ENCODE measurements around the gene TMEM232.
A peak's percentile ranks its signal among the peaks of the same experiment; 100 is the strongest.
"Not testable (repeated sequence)": the region's sequence is repeated elsewhere in the genome, so short reads cannot be mapped to it uniquely, and the experiment has no call there.

The TMEM232 gene

DNA sequence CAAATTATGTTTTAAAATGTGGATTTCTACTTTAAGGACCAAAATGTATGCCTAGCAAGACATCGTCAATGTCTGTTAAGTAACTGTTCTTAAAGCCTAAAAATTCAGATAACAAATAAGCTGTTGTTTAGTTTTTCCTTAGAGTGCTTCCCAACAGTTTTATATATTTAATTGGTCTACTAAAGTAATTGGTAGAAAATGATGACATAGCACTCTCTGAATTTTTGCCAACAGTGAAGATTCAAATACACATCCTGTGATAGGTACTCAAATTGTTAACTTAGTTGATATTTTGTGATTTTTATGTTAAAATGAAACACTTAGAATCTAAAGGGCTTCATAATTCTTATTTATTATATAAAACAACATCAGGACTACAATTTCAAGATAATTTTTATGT, 107.5 kb downstream of the TMEM232 start:
- no peak for DNase-seq

DNA sequence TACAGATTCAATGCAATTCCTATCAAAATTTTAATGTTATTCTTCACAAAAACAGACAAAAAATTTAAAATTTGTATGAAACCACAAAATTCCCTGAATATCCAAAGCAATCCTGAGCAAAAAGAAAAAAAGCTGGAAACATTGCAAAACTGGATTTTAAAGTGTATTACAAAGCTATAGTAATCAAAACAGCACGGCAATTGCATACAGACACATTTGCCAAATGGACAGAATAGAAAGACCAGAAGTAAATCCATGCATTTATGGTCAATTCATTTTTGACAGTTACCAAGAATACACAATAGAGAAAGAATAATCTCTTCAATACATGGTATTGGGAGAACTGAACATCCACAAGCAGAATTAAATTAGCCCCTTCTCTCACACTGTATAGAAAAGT, 110.5 kb downstream of the TMEM232 start:
- DNase-seq, result no peak

DNA sequence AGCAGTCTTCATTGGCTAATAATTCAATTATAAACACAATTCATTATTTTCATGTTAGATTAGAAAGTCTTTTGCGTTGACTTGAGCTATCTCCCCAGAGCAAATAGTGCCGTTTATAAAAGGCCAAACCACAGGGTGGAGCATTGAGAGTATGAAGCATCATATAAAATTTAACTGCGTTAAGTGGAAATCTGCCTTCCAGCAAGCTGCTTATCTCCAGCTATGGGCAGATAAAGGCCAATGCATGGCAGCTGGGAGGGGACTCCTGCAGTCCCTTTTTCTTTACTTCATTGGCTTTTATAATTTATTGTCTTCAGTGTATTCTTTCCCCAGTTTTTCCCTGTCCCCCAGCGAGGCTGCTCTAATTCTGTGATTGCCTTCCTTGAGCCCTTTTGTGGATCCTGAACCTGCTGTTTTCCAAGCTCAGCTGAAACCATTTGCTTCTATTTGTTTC, 113.7 kb downstream of the TMEM232 start:
- DNase-seq, result no peak

DNA sequence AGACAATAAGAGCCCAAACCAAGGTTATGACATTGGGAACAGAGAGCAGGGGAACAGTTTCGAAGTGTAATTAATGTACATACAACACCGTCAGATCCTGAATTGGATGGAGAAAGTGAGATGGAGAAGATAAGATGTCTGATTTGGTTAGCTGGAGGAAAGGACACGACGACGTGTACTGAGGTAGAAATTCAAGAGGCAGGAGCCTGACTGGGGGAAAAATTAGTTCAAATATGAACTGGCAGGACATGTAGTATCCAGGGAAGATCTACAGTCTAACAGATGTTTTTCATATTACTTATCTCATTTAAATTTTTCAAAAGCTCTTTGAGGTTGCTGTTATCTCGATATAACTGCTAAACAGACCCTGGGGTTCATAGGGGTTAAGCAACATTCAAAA, 114.7 kb downstream of the TMEM232 start:
- DNase-seq, result no peak

DNA sequence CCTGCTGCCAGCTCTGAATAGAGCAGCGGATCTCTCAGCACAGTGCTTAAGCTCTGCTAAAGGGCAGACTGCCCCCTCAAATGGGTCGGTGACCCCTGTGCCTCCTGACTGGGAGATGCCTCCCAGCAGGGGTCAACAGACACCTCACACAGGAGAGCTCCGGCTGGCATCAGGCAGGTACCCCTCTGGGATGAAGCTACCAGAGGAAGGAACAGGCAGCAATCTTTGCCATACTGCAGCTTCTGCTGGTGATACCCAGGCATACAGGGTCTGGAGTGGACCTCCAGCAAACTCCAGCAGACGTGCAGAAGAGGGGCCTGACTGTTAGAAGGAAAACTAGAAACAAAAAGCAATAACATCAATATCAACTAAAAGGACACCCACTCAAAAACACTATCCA, 131.6 kb downstream of the TMEM232 start:
- no peak for DNase-seq

DNA sequence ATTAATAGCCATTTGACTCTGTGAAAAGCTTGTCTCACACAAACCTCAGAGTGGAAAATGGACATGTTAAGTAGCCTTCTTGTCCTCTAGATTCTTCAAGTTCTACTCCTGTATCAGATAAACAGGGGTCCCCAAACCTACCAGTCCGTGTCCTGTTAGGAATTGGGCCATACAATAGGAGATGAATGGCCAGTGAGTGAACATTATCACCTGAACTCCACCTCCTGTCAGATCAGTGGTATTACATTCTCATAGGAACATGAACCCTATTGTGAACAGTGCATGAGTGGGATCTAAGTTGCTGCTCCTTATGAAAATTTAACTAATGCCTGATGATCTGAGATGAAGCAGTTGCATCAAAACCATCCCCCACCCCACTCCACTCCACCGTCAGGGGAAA, 136.3 kb downstream of the TMEM232 start:
- peak in 1 of 6 experiments; percentile 9 for DNase-seq

DNA sequence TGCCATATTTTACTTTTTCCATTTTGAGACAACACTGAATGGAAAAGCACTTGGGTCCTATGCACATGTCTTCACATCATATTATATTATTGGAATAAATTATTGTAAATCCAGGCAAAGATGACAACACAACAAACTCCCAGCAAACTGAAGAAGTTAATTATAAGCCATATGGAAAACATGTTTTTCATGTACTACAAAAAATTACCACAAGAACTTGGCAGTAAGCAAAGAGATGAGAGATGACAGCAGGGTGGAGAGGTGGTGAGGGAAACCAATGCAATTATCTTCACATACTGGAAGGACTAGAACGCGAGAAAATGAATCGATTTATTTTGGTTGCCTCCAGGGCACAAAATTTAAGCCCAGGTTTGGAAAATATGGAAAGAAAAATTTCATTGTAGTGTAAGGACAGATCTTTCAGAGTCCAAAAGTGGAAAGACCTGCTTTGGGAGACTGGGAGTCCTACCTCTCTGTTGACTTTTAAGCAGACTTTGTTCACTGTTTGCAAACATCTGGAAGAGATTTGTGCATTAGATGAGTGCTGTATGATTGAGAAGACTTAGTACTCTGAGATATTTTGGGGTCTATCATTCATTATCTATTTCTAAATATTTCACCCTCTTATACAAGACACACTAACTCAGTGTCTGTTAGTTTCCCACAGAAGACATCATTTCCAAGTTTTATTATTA, 138.0 kb downstream of the TMEM232 start:
- no peak for DNase-seq

DNA sequence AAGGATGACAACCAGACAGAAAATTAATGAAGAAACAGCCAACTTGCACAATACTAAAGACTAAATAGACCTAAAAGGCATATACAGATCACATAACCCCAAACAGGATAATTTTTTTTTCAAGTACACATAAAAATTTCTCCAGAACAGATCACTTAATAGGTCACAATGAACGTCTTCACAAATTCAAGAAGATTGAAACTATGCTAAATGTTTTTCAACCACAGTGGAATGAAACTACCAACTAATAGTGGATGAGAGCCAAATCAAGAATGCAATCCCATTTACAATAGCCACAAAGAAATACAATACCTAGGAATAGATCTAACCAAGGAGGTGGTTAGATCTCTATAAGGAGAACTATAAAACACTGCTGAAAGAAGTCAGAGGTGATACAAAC, 145.8 kb downstream of the TMEM232 start:
- no peak for DNase-seq

DNA sequence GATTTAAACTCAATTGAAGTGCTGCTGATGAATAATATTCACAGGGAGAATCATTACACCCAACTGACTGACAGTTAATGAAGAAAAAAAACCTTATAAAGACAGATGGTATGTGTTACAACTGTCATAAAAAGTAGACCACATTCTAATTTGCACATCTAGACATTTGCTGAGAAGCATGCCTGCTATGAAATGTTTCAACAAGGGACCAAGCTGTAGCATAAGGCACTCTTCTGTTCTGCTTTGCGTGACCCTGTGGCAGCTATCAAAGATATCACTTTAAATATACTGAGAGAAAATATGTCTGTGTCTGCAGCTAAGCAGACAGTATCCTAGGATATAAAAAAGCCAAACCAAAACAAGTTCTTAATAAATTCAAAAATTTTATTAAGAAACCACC, 153.7 kb downstream of the TMEM232 start:
- DNase-seq, result no peak

DNA sequence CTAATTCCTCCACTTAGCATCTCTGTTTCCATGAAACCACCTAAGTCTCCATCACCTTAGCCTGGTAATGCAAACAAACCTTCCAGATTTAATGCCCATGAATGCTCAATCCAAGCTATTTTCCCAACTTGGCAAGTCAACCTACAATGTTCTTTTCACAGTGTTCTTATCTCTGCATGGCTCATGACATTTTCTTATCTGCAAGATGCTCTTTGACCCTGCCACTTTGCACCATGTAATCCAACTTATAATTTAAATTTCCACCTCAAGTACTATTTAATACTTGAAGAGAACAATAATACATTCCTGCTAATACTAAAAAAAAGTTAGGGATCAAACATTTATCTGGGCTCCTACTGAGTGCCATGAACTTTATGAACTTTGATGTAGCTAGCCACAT, 164.3 kb downstream of the TMEM232 start:
- DNase-seq, result no peak

DNA sequence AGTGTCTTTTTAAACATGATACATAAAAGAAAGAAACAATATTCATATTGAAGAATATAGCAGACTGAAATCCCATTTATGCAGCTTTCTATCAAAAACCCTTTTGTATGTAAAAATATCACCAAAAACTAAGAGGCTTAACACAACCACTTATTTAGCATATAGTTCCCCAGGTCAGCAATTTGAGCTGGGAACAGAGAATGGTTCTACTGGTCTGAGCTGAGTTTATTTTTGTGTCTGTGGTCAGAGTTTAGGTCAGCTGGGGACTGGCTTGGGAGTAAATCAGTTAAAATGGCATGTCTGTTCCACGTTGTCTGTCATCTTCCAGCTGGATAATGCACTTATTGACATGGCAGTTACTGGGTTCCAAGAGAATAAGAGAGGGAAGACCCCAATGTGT, 165.0 kb downstream of the TMEM232 start:
- DNase-seq, result no peak

DNA sequence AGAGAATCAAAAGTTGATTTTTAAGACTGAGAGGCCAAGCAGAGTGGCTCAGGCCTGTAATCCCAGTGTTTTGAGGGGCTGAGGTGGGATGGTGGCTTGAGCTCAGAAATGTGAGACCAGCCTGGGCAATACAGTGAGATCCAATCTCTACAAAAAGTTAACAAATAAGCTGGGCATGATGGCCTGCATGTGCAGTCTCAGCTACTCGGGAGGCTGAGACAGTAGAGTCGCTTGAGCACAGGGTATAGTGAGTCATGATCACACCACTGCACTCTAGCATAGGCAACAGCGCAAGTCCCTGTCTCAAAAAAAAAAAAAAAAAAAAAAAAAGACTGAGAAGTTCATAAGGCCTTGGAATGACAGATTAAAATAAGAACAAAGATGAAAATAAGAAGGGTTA, 177.2 kb downstream of the TMEM232 start:
- DNase-seq, result no peak

DNA sequence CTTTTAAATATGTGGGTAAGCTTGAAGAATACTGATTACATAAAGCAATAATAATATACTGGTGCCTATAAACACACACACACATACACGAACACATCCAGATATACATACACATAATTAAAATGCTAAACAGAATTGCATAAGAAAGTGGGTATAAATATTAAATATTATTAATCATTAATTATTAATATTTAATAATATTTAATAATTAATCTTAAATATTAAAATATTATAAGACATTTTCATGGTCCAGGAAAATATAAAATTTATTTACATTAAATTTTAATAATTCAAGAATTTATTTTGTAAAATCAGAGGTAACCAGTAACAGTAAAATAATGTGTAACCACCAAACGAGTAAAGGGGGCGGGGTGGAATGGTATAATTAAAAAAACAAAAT, 178.3 kb downstream of the TMEM232 start:
- no peak for DNase-seq

DNA sequence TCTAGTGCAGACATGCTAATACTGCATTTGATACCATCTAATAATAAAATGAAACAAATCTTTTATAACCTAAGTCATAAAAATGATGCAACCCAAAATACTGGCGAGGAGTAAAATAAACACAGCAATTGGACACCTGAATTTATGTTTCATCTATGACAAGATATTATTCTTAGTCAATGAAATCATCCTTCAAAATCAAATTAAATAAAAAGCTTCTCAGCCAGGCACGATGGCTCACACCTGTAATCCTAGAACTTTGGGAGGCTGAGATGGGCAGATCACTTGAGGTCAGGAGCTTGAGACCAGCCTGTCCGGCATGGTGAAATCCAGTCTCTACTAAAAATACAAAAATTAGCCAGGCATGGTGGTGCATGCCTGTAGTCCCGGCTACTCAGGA, 179.0 kb downstream of the TMEM232 start:
- no peak for DNase-seq

DNA sequence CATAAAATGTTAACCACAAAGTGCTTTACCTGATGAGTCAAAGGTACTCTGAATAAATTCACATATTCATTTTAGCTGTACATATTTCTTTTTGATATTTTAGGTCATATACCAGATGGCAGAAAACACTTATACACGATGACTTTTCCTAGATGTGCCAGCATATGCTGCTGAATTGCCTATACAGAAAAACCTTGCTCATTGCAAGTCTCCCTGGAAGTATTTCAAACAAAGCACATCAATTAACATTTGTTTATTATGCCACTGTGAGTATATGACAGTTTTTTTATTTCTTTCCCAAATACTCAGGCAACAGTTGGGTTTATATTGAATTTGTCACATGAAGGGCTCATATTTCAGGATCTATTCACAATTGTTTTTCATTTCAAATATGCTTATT, 180.8 kb downstream of the TMEM232 start:
- DNase-seq, result no peak

DNA sequence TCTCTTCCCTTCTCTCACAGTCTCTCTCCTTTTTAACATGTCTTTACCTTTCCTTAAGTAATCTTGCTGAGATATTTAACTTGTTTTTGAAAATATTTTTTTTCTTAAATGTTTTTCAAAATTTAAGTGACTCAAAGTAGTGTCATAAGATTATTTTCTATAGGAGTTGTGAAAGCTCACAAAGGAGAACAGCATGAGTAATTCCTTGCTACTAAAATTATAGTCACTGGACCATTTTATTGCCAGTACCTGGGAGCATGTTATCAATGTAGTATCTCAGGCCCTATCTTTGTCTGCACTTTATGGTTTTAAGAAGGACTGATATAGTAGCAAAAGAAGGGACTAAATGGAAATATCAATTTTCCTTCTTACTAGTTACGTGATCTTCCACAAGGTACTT, 181.9 kb downstream of the TMEM232 start:
- no peak for DNase-seq

DNA sequence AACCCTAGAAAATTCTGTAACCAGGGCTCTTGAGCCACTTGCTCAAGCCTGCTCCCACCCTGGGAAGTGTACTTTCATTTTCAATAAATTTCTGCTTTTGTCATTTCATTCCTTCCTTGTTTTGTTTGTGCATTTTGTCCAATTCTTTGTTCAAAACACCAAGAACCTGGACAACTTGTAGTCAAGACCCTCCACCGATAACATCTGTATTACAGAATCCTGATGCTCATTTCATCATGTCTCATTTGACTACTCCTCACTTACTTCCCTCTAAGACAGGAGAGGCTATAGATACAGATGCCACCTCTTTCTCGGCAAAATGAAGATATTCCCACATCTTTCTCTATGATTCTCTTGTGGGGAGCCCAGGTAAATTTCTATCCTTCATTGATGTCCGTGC, 183.5 kb downstream of the TMEM232 start:
- no peak for DNase-seq

DNA sequence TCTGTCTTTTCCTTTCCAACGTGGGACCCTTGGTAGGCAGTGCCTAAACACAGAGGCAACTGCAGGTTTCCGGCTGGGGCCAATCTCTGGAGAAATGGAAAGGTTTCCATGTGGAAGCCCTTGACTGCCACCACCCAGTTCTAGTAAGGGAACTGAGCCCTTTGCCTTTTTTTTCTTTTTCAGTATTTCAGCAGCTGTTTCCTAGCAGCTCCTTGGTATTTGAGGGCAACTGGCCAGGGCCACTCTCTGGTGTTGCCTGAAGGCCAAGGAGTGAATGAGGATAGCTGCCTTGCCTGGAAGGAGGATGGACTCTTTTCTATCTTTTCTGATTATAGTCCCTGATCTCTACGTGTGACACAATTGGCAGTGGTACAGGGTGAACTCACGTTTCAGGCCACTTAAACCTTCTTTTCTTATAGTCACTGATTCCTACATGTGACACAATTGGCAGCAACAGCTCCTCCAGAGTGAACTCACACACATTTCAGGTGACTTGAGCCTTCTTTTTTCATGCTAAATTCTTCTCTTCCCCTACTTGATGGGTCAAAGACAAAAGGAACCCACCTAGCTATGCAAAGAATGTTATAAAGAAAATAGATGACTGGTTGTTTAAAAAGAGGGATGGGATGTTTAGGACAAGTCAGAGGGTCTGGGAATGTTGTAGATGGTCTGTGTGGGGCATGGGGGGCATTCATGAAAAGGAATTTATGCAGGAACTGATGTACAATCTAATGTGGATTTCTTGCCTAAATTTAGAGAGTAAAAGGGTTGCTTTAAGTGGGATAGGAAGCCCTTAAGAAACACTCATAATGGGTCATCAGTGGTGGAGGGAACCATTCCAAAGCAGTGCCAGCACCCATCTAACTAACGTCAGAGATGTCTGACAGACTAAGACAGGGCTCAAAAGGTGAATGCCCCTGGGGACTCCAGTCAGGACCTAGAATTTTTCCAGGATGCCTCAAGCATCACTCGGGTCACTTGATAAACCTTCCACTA, 190.1 kb downstream of the TMEM232 start:
- DNase-seq, result no peak

DNA sequence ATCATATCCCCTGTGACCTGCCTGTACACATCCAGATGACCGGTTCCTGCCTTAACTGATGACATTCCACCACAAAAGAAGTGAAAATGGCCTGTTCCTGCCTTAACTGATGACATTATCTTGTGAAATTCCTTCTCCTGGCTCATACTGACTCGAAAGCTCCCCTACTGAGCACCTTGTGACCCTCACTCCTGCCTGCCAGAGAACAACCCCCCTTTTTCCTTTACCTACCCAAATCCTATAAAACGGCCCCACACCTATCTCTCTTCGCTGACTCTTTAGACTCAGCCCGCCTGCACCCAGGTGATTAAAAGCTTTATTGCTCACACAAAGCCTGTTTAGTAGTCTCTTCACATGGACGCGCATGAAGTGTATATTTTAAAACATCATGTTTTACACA, 191.3 kb downstream of the TMEM232 start:
- not testable (repeated sequence) for DNase-seq

DNA sequence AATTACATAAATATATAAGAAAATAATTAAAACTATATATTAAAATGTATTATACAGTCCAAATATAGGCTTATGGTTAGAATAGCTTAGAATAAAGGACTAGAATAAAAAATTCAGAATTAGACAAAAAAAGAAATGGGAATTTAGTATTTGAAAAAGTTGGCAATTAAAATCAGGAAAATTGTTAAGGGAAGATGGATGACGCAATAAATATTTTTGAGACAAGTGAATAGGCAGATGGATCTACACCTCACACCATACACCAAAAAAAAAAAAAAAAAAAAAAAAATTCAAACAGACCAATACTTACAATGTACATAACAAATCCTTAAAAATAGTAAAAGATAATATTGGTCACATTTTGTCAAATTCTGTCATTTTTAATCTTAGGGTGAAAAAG, 200.7 kb downstream of the TMEM232 start:
- DNase-seq, result no peak

DNA sequence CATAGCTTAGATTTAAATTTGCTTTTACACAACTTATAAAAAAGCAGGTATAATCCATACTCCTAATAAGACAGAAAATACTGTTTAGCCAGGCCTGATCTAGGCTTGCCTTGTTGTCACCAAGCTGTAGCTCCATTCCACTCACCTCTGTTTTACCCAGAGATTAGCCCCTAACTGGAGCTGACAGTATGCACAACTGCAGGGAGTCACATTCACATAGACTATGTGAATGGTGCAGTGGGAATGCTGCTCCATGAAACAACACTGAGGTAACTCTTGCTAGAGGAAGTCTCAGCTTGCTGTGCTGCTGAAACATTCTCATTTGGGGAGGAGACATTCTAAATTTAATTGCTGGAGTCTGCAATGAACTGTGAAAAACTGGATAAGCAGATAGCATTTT, 209.1 kb downstream of the TMEM232 start:
- DNase-seq, result no peak

DNA sequence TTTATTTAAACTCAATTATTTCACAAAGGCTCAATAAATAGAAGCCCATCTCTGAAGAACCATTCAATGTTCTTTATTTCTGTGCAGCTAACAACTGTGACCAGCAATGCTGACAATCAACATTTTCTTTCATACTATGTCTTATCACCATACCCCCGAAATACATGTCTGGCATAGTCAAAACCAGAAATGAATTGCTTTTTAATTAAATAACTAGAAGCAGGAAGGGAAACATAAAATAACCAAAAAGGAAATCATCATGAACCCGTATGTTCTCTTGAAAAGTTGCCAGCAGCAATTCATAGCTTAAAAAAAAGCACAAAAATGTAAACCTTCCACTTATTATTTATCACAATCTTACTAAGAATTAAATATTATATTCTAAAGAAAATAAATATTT, 212.4 kb downstream of the TMEM232 start:
- DNase-seq, result no peak

DNA sequence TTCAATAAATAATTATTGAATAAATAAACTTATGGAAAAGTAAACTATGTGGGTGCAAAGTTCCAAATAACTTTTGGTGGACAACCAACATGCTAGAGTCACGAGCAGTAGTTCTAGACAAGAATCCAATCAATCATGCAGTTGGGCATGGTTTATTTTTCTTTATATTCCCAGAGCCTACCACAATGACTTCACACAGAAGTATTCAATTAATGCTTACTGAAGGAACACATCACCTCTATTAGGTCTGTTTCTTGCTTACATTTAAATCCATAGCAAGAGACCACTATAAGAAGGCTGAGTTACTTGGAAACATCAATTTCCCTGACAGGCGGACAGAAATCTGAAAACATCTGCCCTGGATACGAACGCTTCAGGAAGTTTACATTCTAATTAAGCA, 214.2 kb downstream of the TMEM232 start:
- no peak for DNase-seq

DNA sequence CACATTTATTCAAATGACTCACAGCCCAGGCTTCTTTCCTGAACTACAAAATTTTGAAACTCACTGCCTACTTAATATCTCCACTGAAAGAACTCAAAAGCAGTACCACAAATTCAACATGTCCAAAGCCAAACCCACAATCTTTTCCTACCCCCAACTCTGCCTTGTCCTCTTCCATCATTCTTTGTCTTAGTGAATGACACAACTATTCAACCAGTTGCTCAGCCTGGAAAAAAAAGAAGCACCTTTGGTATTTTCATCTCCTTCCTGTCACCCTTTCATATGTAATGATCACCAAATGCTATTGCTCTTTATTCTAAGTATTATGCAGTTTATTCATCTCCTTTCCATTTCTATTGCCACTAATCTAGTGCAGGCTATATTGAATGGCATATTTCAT, 216.3 kb downstream of the TMEM232 start:
- no peak for DNase-seq
